ENCODE data around the gene FAM32A. TPM values are rescaled to one million over a fixed set of nuclear protein-coding genes. Genes with fewer than 3 reads are reported as not detected.
"Not testable (repeated sequence)": the region's sequence is repeated elsewhere in the genome, so short reads cannot be mapped to it uniquely, and the experiment has no call there.

The FAM32A gene
- total RNA-seq, 1 experiment from 2014 or later: 141 TPM

DNA sequence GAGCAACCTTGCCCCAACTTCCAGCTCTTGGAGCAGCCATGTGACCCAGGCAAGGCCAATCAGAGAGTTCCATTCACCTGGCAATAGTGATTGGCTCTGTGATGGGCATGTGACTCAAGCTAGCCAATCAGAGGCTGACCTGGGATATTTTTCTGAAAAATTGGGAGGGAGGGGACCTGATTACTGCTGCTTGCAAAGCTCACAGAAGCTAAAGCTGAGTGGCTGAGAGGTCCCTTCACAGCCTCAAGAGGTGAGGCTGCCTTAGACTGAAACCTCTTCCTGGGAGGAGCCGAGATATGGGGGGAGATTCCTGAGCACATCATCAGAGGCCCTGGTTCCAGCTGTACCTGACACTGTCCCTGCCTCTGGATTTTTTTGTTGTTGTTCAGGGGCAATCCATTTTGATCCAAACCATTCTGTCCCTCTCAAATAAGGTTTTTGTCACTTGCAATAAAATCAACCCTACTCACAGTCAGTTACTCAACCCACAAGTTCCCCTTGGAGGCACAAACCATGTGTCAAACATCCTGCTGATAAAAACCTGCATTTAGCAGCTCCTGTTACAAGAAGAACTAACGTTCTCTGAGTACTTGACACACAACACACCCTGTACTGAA is 16.6 kb upstream of the FAM32A start:
- Histone ChIP-seq H3K27ac (ENCODE audit: low read length) (peak overlapping the region; percentile 59), H2AFZ (ENCODE audit: low read length) (no peak overlapping the region), H3K79me2 (ENCODE audit: low read length) (no peaks in the 10 kb centered on the region), H3K36me3 (ENCODE audit: low read depth, low read length) (no peaks in the 10 kb centered on the region), H3K9me2 (replicated peaks; ENCODE audit: low read length) (no peaks in the 10 kb centered on the region), H3K9me3 (ENCODE audit: low read length) (no peaks in the 10 kb centered on the region), H3K4me1 (ENCODE audit: insufficient read depth, low read length) (peaks cover 24% of the 10 kb centered on the region), H3F3A (ENCODE audit: low read length, unreplicated experiment) (no peaks in the 10 kb centered on the region), H3K9ac (ENCODE audit: low read length) (no peak overlapping the region), H3K4me2 (ENCODE audit: low read length) (no peak overlapping the region), H4K20me1 (ENCODE audit: low read length) (no peaks in the 10 kb centered on the region), H3K27me3 (ENCODE audit: low read length) (no peaks in the 10 kb centered on the region), H3K4me3 (ENCODE audit: low read length) (no peak overlapping the region)
- BruUV-seq (replicated peaks): no TSS peak
- POLR2A ChIA-PET (ENCODE audit: unreplicated experiment): interaction anchor here (0.7 kb wide), 1 partner anchor 101 kb away, joined by 5 read pairs; no protein-coding TSS in a partner anchor
- no peak for TF ChIP-seq EZH2phosphoT487 (IDR thresholded peaks at IDR 0.05; ENCODE audit: borderline replicate concordance, low read length)
- TF ChIP-seq EZH2 (IDR thresholded peaks at IDR 0.05; ENCODE audit: low read length, unreplicated experiment): no peak
- no peak for TF ChIP-seq CTCF (conservative IDR thresholded peaks at IDR 0.05; ENCODE audit: low read depth, low read length)
- intact Hi-C loops (cut with micrococcal nuclease): no loop called here
- peak; percentile 61 for DNase-seq
- ATAC-seq: peak; percentile 71
- CTCF ChIA-PET: no interaction called here

DNA sequence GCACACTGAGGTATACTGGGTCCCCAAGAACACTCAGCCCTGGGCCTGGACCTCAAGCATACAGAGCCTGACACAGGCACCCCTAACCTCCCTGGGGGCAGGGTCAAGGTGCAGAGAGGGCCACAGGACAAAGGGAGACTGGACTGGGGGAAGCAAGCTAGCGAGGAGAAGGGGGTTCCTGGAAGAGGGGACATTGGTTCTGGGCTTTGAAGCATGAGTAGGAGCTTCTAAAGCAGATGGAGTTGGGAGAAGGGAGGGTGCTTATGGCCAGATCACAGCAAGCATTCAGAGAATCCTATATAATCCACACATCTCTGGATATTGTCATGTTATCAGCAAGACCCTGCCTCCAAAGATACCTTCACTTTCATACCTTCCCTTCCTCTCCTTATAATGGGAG is 15.1 kb upstream of the FAM32A start:
- Histone ChIP-seq H3F3A (ENCODE audit: low read length, unreplicated experiment) (no peaks in the 10 kb centered on the region), H3K79me2 (ENCODE audit: low read length) (no peaks in the 10 kb centered on the region), H3K4me1 (ENCODE audit: insufficient read depth, low read length) (peaks cover 24% of the 10 kb centered on the region), H3K9ac (ENCODE audit: low read length) (no peak overlapping the region), H3K9me3 (ENCODE audit: low read length) (no peaks in the 10 kb centered on the region), H3K4me3 (ENCODE audit: low read length) (no peak overlapping the region), H3K36me3 (ENCODE audit: low read depth, low read length) (no peaks in the 10 kb centered on the region), H2AFZ (ENCODE audit: low read length) (no peak overlapping the region), H3K27me3 (ENCODE audit: low read length) (no peaks in the 10 kb centered on the region), H3K9me2 (replicated peaks; ENCODE audit: low read length) (no peaks in the 10 kb centered on the region), H4K20me1 (ENCODE audit: low read length) (no peaks in the 10 kb centered on the region), H3K27ac (ENCODE audit: low read length) (no peak overlapping the region), H3K4me2 (ENCODE audit: low read length) (no peak overlapping the region)
- DNase-seq (no peak), ATAC-seq (no peak)
- TF ChIP-seq EZH2 (IDR thresholded peaks at IDR 0.05; ENCODE audit: low read length, unreplicated experiment) (no peak), EZH2phosphoT487 (IDR thresholded peaks at IDR 0.05; ENCODE audit: borderline replicate concordance, low read length) (no peak), CTCF (conservative IDR thresholded peaks at IDR 0.05; ENCODE audit: low read depth, low read length) (no peak)
- intact Hi-C loops (cut with micrococcal nuclease): no loop called here
- CTCF ChIA-PET: no interaction called here
- POLR2A ChIA-PET (ENCODE audit: unreplicated experiment): no interaction called here
- BruUV-seq (replicated peaks): no TSS peak

DNA sequence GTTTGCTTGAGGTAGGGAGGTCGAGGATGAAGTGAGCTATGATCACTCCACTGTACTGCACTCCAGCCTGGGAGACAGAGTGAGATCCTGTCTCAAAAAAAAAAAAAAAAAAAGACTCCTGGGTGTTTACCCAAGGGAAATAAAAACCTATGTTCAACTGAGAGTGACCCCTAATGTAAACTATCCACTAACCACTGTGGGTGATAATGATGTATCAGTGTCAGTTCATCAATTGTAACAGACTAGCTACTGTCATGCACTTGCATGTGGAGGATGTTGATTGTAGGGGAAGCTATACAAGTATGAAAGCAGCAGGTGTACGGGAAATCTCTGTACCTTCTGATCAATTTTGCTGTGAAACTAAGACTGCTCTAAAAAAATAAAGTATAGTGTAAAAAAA is 9.3 kb upstream of the FAM32A start:
- ChIA-PET CTCF (interaction anchor here (0.7 kb wide), 1 partner anchor 211 kb away, joined by 3 read pairs; no protein-coding TSS in a partner anchor), POLR2A (ENCODE audit: unreplicated experiment) (no interaction called here)
- Histone ChIP-seq H2AFZ (ENCODE audit: low read length) (no peak overlapping the region), H3K9me2 (replicated peaks; ENCODE audit: low read length) (no peaks in the 10 kb centered on the region), H3K9ac (ENCODE audit: low read length) (no peak overlapping the region), H3K27me3 (ENCODE audit: low read length) (no peaks in the 10 kb centered on the region), H3F3A (ENCODE audit: low read length, unreplicated experiment) (no peaks in the 10 kb centered on the region), H3K79me2 (ENCODE audit: low read length) (no peaks in the 10 kb centered on the region), H3K36me3 (ENCODE audit: low read depth, low read length) (no peaks in the 10 kb centered on the region), H3K4me3 (ENCODE audit: low read length) (no peak overlapping the region), H3K9me3 (ENCODE audit: low read length) (no peaks in the 10 kb centered on the region), H4K20me1 (ENCODE audit: low read length) (no peaks in the 10 kb centered on the region), H3K4me2 (ENCODE audit: low read length) (no peak overlapping the region), H3K4me1 (ENCODE audit: insufficient read depth, low read length) (peaks cover 21% of the 10 kb centered on the region), H3K27ac (ENCODE audit: low read length) (no peak overlapping the region)
- intact Hi-C loops (cut with micrococcal nuclease): no loop called here
- no TSS peak for BruUV-seq (replicated peaks)
- DNase-seq: no peak
- no peak for ATAC-seq
- TF ChIP-seq EZH2phosphoT487 (IDR thresholded peaks at IDR 0.05; ENCODE audit: borderline replicate concordance, low read length) (no peak), EZH2 (IDR thresholded peaks at IDR 0.05; ENCODE audit: low read length, unreplicated experiment) (no peak), CTCF (conservative IDR thresholded peaks at IDR 0.05; ENCODE audit: low read depth, low read length) (no peak)

DNA sequence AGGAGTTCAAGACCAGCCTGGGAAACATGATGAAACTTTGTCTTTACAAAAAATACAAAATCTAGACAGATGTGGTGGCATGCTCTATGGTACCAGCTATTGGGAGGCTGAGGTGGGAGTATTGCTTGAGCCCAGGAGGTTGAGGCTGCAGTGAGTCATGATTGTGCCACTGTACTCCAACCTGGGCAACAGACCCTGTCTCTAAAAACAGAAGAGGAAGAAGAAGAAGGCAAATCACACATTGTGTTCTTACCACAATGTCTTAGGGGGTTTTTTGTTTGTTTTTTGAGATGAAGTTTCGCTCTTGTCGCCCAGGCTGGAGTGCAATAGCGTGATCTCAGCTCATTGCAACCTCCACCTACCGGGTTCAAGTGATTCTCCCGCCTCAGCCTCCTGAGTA is 6.3 kb upstream of the FAM32A start:
- intact Hi-C loops (cut with micrococcal nuclease); H3K9me2 ChIP-seq (replicated peaks; ENCODE audit: low read length); H3K27me3 ChIP-seq (ENCODE audit: low read length); H3K9me3 ChIP-seq (ENCODE audit: low read length); H3K9ac ChIP-seq (ENCODE audit: low read length); H3K36me3 ChIP-seq (ENCODE audit: low read depth, low read length); ATAC-seq; H3F3A ChIP-seq (ENCODE audit: low read length, unreplicated experiment); H4K20me1 ChIP-seq (ENCODE audit: low read length); H3K79me2 ChIP-seq (ENCODE audit: low read length); H3K4me3 ChIP-seq (ENCODE audit: low read length); H3K27ac ChIP-seq (ENCODE audit: low read length); DNase-seq; BruUV-seq (replicated peaks); CTCF ChIA-PET; H3K4me1 ChIP-seq (ENCODE audit: insufficient read depth, low read length); H2AFZ ChIP-seq (ENCODE audit: low read length); H3K4me2 ChIP-seq (ENCODE audit: low read length): not testable (repeated sequence)
- POLR2A ChIA-PET (ENCODE audit: unreplicated experiment): interaction anchor here (0.6 kb wide), 1 partner anchor 12 kb away, joined by 4 read pairs; no protein-coding TSS in a partner anchor

Measured in PC-3 (cell line).